SU-DHL-6 (cell line): Measurements from ENCODE around the gene TMEM26.

Experiments used
- H2AFZ ChIP-seq: fragments of 200-600 bp; sonication (generic); 2 replicates; pipeline ENCODE4 v1.6.1; 2014; ENCODE audit warnings: low read depth, mild to moderate bottlenecking, moderate library complexity, mixed read lengths, antibody characterized with exemption, low read length; ENCODE audit not compliant: severe bottlenecking
- H3F3A ChIP-seq: fragments of 200-600 bp; shearing (Covaris generic); 2 replicates; pipeline ENCODE4 v1.6.0; 2016; ENCODE audit warnings: antibody characterized with exemption, mild to moderate bottlenecking; ENCODE audit not compliant: insufficient read depth
- H3K27ac ChIP-seq: fragments of 200-600 bp; sonication (generic); 2 replicates; pipeline ENCODE4 v1.5.1; 2016; ENCODE audit warnings: low read depth, mild to moderate bottlenecking, low read length, moderate library complexity, mixed read lengths
- H3K27me3 ChIP-seq: fragments of 200-600 bp; sonication (generic), shearing (Covaris generic); 2 replicates; pipeline ENCODE4 v1.6.0; 2014; ENCODE audit warnings: mild to moderate bottlenecking, low read length
- H3K36me3 ChIP-seq: fragments of 200-600 bp; sonication (generic); 2 replicates; pipeline ENCODE4 v1.6.1; 2014; ENCODE audit warnings: mild to moderate bottlenecking, low read length, mixed read lengths
- H3K4me2 ChIP-seq: fragments of 300-600, 200-600 bp; shearing (Covaris generic), sonication (generic); 2 replicates; pipeline ENCODE4 v1.6.0; 2014; ENCODE audit warnings: low read length, low read depth, mild to moderate bottlenecking; ENCODE audit not compliant: poor library complexity, severe bottlenecking
- H3K4me3 ChIP-seq: fragments of 200-600 bp; sonication (generic); 2 replicates; pipeline ENCODE4 v1.5.1; 2014; ENCODE audit warnings: antibody characterized with exemption, low read length, mild to moderate bottlenecking, mixed read lengths; ENCODE audit not compliant: insufficient read depth, poor library complexity, severe bottlenecking
- H3K79me2 ChIP-seq: fragments of 200-600 bp; sonication (generic); 2 replicates; pipeline ENCODE4 v1.6.1; 2014; ENCODE audit warnings: mild to moderate bottlenecking, low read length, moderate library complexity; ENCODE audit not compliant: insufficient read depth
- H3K9ac ChIP-seq: fragments of 200-600 bp; sonication (generic); 2 replicates; pipeline ENCODE4 v1.7.0; 2014; ENCODE audit warnings: mild to moderate bottlenecking, low read length
- H3K9me2 ChIP-seq: fragments of 200-600 bp; sonication (generic); replicated peaks from 2 replicates; pipeline ENCODE4 v1.6.1; 2014; ENCODE audit warnings: low read length; ENCODE audit not compliant: insufficient read depth
- H3K9me3 ChIP-seq: fragments of 200-600 bp; sonication (generic); 2 replicates; pipeline ENCODE4 v1.6.1; 2014; ENCODE audit warnings: low read length, mixed read lengths; ENCODE audit not compliant: insufficient read depth
- H4K20me1 ChIP-seq: fragments of 200-600 bp; sonication (generic); 2 replicates; pipeline ENCODE4 v1.6.1; 2014; ENCODE audit warnings: low read depth, mild to moderate bottlenecking, antibody characterized with exemption, low read length, moderate library complexity, mixed read lengths
- CTCF ChIP-seq: fragments of 200-600 bp; sonication (generic); IDR thresholded peaks from one replicate; pipeline ENCODE4 v1.5.1; 2017; ENCODE audit warnings: antibody characterized with exemption, mild to moderate bottlenecking, low read length, moderate library complexity; ENCODE audit not compliant: insufficient read depth, poor library complexity, severe bottlenecking
- EZH2phosphoT487 ChIP-seq: fragments of 200-600 bp; sonication (generic), shearing (Covaris generic); conservative IDR thresholded peaks from 2 replicates; pipeline ENCODE4 v1.6.1; 2018; ENCODE audit warnings: mild to moderate bottlenecking, antibody characterized with exemption, low read length, moderate library complexity, mixed read lengths

The TMEM26 gene

GRCh38 chr10:61448091-61448490 is 5.1 kb downstream of the TMEM26 start:
- no peaks in the 10 kb centered on the region for H3K79me2 ChIP-seq
- H3K27me3 ChIP-seq = no peaks in the 10 kb centered on the region
- H3K27ac ChIP-seq = no peak overlapping the region
- no peak overlapping the region for H2AFZ ChIP-seq
- no peak overlapping the region for H3K4me3 ChIP-seq
- TF ChIP-seq EZH2phosphoT487 (no peak), CTCF (no peak)
- no peaks in the 10 kb centered on the region for H3K36me3 ChIP-seq
- no peaks in the 10 kb centered on the region for H3K9me3 ChIP-seq
- no peak overlapping the region for H3K4me2 ChIP-seq
- H4K20me1 ChIP-seq = no peaks in the 10 kb centered on the region
- no peaks in the 10 kb centered on the region for H3F3A ChIP-seq
- no peak overlapping the region for H3K9ac ChIP-seq
- H3K9me2 ChIP-seq = no peaks in the 10 kb centered on the region

GRCh38 chr10:61439058-61439609 is 14.0 kb downstream of the TMEM26 start:
- no peak for TF ChIP-seq EZH2phosphoT487
- no peak for TF ChIP-seq CTCF

GRCh38 chr10:61438141-61438988 is 14.8 kb downstream of the TMEM26 start:
- Histone ChIP-seq H4K20me1 (no peaks in the 10 kb centered on the region), H3K9me2 (no peaks in the 10 kb centered on the region), H3F3A (no peaks in the 10 kb centered on the region), H3K4me3 (no peak overlapping the region), H3K9ac (no peak overlapping the region), H3K27me3 (no peaks in the 10 kb centered on the region), H3K79me2 (no peaks in the 10 kb centered on the region), H3K36me3 (no peaks in the 10 kb centered on the region), H3K27ac (no peak overlapping the region), H3K9me3 (no peaks in the 10 kb centered on the region), H2AFZ (no peak overlapping the region), H3K4me2 (no peak overlapping the region)
- TF ChIP-seq EZH2phosphoT487 (no peak), CTCF (no peak)

More at GRCh38 chr10:61439058-61439609, 14.0 kb downstream of the TMEM26 start:
- no peaks in the 10 kb centered on the region for H3K27me3 ChIP-seq
- H3K79me2 ChIP-seq = no peaks in the 10 kb centered on the region
- no peak overlapping the region for H2AFZ ChIP-seq
- no peaks in the 10 kb centered on the region for H3K9me2 ChIP-seq
- H3K4me2 ChIP-seq = no peak overlapping the region
- H3K4me3 ChIP-seq = no peak overlapping the region
- H4K20me1 ChIP-seq = no peaks in the 10 kb centered on the region
- no peaks in the 10 kb centered on the region for H3F3A ChIP-seq
- no peak overlapping the region for H3K27ac ChIP-seq
- H3K9me3 ChIP-seq = no peaks in the 10 kb centered on the region
- H3K9ac ChIP-seq = no peak overlapping the region
- no peaks in the 10 kb centered on the region for H3K36me3 ChIP-seq
